SK-N-SH (cell line): ENCODE data around the gene ITGAE.

Experiments used
- NFIC ChIP-seq: IDR thresholded peaks from 2 replicates; pipeline ENCODE4 v1.4.0; 2012; ENCODE audit warnings: borderline replicate concordance
- POLR2AphosphoS5 ChIP-seq: IDR thresholded peaks from 2 replicates; pipeline ENCODE4 v1.6.1; 2012; ENCODE audit warnings: low read depth, low read length
- TCF12 ChIP-seq: IDR thresholded peaks from 2 replicates; pipeline ENCODE4 v1.4.0; 2012
- TF ChIP-seq, protein P1 (sequence below): fragments of 150-350 bp; IDR thresholded peaks from 2 replicates; pipeline ENCODE4 v1.6.1; 2017; ENCODE audit warnings: antibody characterized with exemption, low read length, low read depth, borderline replicate concordance
- TF ChIP-seq, protein P2 (sequence below): fragments of 200-600 bp; sonication (generic); IDR thresholded peaks from 2 replicates; pipeline ENCODE4 v1.6.1; 2017; ENCODE audit warnings: antibody characterized with exemption, mild to moderate bottlenecking, moderate library complexity
- TF ChIP-seq, protein P3 (sequence below): IDR thresholded peaks from 2 replicates; pipeline ENCODE4 v1.6.1; 2012; ENCODE audit warnings: mild to moderate bottlenecking, low read depth, low read length, moderate library complexity

DNA sequence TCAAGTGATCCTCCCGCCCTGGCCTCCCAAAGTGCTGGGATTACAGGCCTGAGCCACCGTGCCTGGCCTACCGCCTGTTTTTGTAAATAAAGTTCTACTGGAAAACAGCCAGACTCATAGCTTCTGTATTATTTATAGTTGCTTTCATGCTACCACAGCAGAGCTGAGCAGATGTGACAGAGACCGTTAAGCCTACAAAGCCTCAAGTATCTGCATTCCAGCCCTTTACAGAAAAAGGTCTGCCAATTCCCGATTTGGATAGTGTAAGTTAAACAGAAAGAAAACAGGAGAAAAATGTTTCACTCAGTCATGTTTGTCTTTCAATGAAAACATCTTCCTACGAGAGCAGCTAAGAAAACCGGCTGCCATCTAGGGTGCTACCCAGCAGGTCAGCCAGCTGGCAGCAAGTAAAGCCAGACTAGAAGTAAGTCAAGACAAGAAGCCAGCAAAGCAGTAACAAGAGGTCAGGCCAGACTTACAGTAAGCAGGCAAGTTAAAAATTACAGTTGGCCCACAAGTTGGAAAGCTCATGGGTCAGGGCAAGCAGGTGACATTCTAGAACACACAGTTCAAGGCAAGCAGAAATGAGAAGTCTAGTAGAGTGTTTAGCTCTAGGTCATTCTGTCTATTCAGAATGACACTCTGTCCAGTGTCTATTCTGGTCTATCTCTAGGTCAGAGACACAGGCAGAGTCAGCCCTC is 27.3 kb upstream of the ITGAE start:
- no peak for TF ChIP-seq POLR2AphosphoS5
- TF ChIP-seq, protein P1, sequence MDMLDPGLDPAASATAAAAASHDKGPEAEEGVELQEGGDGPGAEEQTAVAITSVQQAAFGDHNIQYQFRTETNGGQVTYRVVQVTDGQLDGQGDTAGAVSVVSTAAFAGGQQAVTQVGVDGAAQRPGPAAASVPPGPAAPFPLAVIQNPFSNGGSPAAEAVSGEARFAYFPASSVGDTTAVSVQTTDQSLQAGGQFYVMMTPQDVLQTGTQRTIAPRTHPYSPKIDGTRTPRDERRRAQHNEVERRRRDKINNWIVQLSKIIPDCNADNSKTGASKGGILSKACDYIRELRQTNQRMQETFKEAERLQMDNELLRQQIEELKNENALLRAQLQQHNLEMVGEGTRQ, result no peak
- TF ChIP-seq, protein P2, sequence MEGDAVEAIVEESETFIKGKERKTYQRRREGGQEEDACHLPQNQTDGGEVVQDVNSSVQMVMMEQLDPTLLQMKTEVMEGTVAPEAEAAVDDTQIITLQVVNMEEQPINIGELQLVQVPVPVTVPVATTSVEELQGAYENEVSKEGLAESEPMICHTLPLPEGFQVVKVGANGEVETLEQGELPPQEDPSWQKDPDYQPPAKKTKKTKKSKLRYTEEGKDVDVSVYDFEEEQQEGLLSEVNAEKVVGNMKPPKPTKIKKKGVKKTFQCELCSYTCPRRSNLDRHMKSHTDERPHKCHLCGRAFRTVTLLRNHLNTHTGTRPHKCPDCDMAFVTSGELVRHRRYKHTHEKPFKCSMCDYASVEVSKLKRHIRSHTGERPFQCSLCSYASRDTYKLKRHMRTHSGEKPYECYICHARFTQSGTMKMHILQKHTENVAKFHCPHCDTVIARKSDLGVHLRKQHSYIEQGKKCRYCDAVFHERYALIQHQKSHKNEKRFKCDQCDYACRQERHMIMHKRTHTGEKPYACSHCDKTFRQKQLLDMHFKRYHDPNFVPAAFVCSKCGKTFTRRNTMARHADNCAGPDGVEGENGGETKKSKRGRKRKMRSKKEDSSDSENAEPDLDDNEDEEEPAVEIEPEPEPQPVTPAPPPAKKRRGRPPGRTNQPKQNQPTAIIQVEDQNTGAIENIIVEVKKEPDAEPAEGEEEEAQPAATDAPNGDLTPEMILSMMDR, result no peak
- TF ChIP-seq, protein P3, sequence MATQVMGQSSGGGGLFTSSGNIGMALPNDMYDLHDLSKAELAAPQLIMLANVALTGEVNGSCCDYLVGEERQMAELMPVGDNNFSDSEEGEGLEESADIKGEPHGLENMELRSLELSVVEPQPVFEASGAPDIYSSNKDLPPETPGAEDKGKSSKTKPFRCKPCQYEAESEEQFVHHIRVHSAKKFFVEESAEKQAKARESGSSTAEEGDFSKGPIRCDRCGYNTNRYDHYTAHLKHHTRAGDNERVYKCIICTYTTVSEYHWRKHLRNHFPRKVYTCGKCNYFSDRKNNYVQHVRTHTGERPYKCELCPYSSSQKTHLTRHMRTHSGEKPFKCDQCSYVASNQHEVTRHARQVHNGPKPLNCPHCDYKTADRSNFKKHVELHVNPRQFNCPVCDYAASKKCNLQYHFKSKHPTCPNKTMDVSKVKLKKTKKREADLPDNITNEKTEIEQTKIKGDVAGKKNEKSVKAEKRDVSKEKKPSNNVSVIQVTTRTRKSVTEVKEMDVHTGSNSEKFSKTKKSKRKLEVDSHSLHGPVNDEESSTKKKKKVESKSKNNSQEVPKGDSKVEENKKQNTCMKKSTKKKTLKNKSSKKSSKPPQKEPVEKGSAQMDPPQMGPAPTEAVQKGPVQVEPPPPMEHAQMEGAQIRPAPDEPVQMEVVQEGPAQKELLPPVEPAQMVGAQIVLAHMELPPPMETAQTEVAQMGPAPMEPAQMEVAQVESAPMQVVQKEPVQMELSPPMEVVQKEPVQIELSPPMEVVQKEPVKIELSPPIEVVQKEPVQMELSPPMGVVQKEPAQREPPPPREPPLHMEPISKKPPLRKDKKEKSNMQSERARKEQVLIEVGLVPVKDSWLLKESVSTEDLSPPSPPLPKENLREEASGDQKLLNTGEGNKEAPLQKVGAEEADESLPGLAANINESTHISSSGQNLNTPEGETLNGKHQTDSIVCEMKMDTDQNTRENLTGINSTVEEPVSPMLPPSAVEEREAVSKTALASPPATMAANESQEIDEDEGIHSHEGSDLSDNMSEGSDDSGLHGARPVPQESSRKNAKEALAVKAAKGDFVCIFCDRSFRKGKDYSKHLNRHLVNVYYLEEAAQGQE, result no peak
- TF ChIP-seq NFIC, result no peak
- TF ChIP-seq TCF12, result no peak
